Mammary epithelial cell (primary cell): ENCODE measurements around the gene SH3D19.

Source experiments
- EZH2 ChIP-seq: IDR thresholded peaks from 2 replicates; pipeline ENCODE4 v1.6.1; 2012; ENCODE audit warnings: low read length, inconsistent platforms, borderline replicate concordance
- TF ChIP-seq, protein P1 (sequence below), 2 donors: IDR thresholded peaks in 1 of 2; conservative IDR thresholded peaks in 1 of 2; 2 replicates each; pipeline ENCODE4 v1.5.1; 2011 to 2012; ENCODE audit warnings: inconsistent platforms in 2 of 2, low read length in 2 of 2, mild to moderate bottlenecking in 2 of 2, control low read depth in 1 of 2, low read depth in 1 of 2; ENCODE audit not compliant: insufficient read depth in 1 of 2; ENCODE audit errors: extremely low read depth in 1 of 2

DNA sequence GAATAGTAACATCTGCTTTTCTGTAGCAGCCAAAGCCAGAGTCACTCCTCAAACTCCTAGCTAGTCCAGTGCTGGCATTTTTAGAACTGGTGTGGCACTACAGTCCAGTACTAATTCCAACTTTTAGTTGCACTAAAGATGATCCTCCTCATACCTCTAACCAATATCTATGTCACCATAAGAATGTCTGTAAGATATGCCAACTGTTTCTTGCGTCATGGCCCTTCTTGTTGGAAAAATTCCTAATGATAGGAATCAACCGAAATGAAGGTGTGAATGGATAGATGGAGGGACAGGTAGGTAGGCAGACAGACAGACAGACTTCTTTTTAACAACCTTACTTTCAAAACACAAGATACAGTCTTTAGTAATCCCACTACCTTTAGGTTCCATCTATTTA, 123.0 kb downstream of the SH3D19 start:
- TF ChIP-seq, protein P1, sequence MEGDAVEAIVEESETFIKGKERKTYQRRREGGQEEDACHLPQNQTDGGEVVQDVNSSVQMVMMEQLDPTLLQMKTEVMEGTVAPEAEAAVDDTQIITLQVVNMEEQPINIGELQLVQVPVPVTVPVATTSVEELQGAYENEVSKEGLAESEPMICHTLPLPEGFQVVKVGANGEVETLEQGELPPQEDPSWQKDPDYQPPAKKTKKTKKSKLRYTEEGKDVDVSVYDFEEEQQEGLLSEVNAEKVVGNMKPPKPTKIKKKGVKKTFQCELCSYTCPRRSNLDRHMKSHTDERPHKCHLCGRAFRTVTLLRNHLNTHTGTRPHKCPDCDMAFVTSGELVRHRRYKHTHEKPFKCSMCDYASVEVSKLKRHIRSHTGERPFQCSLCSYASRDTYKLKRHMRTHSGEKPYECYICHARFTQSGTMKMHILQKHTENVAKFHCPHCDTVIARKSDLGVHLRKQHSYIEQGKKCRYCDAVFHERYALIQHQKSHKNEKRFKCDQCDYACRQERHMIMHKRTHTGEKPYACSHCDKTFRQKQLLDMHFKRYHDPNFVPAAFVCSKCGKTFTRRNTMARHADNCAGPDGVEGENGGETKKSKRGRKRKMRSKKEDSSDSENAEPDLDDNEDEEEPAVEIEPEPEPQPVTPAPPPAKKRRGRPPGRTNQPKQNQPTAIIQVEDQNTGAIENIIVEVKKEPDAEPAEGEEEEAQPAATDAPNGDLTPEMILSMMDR (conservative IDR thresholded peaks at IDR 0.05 in 1 of 2, IDR thresholded peaks at IDR 0.05 in 1 of 2; ENCODE audit: extremely low read depth in 1 of 2, insufficient read depth in 1 of 2, low read depth in 1 of 2, low read length in 2 of 2), result no peak
- no peak for TF ChIP-seq EZH2
